ENCODE measurements around the gene IL18R1.

DNA sequence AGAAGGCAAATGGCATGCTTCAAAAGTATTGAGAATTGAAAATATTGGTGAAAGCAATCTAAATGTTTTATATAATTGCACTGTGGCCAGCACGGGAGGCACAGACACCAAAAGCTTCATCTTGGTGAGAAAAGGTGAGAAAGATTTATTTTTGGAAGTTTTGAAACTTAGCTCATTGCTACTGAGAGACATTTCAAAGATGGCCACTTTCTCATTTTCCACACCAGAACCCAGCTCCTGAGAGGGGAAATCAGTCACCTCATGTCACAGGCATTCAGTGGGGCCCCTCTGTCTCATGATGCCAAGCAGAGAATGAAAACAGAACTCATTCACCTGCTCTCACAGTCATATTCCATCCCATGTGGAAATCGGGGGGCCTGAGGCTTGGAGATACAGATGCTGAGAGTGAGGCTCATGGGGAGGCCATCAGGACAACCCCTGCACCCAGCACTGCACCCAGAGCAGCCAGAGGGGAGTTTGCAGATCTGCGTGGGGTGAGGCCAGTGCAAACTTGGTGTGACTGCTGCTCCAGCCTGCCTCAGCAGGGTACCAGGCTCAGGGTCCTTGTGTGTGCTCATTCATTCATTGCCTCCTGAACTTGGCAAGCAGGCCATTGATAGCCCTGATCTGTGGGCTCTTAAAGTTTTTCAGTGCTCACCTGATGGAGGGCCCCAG, 31.4 kb downstream of the IL18R1 start:
- TF ChIP-seq, protein P1, sequence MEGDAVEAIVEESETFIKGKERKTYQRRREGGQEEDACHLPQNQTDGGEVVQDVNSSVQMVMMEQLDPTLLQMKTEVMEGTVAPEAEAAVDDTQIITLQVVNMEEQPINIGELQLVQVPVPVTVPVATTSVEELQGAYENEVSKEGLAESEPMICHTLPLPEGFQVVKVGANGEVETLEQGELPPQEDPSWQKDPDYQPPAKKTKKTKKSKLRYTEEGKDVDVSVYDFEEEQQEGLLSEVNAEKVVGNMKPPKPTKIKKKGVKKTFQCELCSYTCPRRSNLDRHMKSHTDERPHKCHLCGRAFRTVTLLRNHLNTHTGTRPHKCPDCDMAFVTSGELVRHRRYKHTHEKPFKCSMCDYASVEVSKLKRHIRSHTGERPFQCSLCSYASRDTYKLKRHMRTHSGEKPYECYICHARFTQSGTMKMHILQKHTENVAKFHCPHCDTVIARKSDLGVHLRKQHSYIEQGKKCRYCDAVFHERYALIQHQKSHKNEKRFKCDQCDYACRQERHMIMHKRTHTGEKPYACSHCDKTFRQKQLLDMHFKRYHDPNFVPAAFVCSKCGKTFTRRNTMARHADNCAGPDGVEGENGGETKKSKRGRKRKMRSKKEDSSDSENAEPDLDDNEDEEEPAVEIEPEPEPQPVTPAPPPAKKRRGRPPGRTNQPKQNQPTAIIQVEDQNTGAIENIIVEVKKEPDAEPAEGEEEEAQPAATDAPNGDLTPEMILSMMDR (IDR thresholded peaks at IDR 0.05; ENCODE audit: low read depth, low read length, missing input control) = no peak
- TF ChIP-seq, protein P2, sequence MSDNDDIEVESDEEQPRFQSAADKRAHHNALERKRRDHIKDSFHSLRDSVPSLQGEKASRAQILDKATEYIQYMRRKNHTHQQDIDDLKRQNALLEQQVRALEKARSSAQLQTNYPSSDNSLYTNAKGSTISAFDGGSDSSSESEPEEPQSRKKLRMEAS (IDR thresholded peaks at IDR 0.05) = no peak
- TF ChIP-seq YY1 (IDR thresholded peaks at IDR 0.05) (no peak), TAF1 (conservative IDR thresholded peaks at IDR 0.05) (no peak), REST (IDR thresholded peaks at IDR 0.05) (no peak), RAD21 (IDR thresholded peaks at IDR 0.05) (no peak), ATF3 (IDR thresholded peaks at IDR 0.05) (no peak), FOXA1 (IDR thresholded peaks at IDR 0.05) (no peak), GABPA (IDR thresholded peaks at IDR 0.05 in 1 of 2, conservative IDR thresholded peaks at IDR 0.05 in 1 of 2) (no peak), ZBTB33 (IDR thresholded peaks at IDR 0.05) (no peak), HNF4A (conservative IDR thresholded peaks at IDR 0.05) (no peak), JUND (IDR thresholded peaks at IDR 0.05) (no peak)
